BLaER1 (cell line): Measurements from ENCODE around the gene DLEC1.
A peak's percentile ranks its signal among the peaks of the same experiment; 100 is the strongest.
"Not testable (repeated sequence)": the region's sequence is repeated elsewhere in the genome, so short reads cannot be mapped to it uniquely, and the experiment has no call there.

Source experiments
- H3K27ac ChIP-seq: shearing (Covaris generic); formaldehyde crosslinking; 2 replicates; pipeline ENCODE4 v1.8.1; 2022
- H3K27me3 ChIP-seq: shearing (Covaris generic); formaldehyde crosslinking; 2 replicates; pipeline ENCODE4 v1.8.1; 2022
- H3K36me3 ChIP-seq: shearing (Covaris generic); formaldehyde crosslinking; 2 replicates; pipeline ENCODE4 v1.8.1; 2022
- H3K4me1 ChIP-seq: shearing (Covaris generic); formaldehyde crosslinking; 2 replicates; pipeline ENCODE4 v1.8.1; 2022
- H3K4me2 ChIP-seq: shearing (Covaris generic); formaldehyde crosslinking; 2 replicates; pipeline ENCODE4 v1.8.1; 2022
- H3K4me3 ChIP-seq: shearing (Covaris generic); formaldehyde crosslinking; 2 replicates; pipeline ENCODE4 v1.8.1; 2022
- H3K9ac ChIP-seq: shearing (Covaris generic); formaldehyde crosslinking; 2 replicates; pipeline ENCODE4 v1.8.1; 2022
- H3K9me3 ChIP-seq: shearing (Covaris generic); formaldehyde crosslinking; 2 replicates; pipeline ENCODE4 v1.8.1; 2022
- H4K20me1 ChIP-seq: shearing (Covaris generic); formaldehyde crosslinking; 2 replicates; pipeline ENCODE4 v1.8.1; 2022
- Cebpa-rat ChIP-seq: shearing (Covaris generic); IDR thresholded peaks from 2 replicates; pipeline ENCODE4 v1.8.1; 2022

DLEC1 gene

DNA sequence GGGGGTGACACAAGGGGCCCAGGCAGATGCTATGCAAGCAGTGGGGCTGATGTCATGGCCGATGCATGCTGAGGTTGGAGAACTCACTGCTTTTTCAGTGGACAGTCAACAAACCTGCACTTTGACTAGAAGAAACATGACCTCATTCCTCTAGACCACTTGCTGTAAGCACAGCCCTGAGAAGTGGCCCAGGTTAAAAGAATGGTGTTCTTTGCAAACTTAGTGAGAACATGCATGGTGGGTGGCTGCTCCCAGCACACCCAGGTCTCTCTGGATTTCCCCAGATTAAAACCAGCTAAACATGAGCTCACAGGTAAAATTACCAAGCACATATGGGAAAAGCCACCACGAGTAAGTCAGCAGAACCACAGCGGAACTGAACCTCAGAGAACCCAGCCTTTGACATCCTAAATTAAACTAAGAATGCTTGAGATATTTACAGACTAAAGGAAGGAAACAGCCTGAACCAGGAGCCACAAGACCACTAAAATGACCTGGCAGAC lies 15.5 kb downstream of the DLEC1 start:
- H3K4me3 ChIP-seq: no peak overlapping the region
- H3K4me1 ChIP-seq: peaks cover 16% of the 10 kb centered on the region
- H3K9me3 ChIP-seq: peaks cover 23% of the 10 kb centered on the region
- H3K27ac ChIP-seq: peak overlapping the region; percentile 44; the same call in 1 of the 2 replicates
- no peak for TF ChIP-seq Cebpa-rat
- no peaks in the 10 kb centered on the region for H3K36me3 ChIP-seq
- H4K20me1 ChIP-seq: no peaks in the 10 kb centered on the region
- H3K4me2 ChIP-seq: peak overlapping the region; percentile 64
- no peaks in the 10 kb centered on the region for H3K27me3 ChIP-seq
- no peak overlapping the region; the same call in 1 of the 2 replicates for H3K9ac ChIP-seq

DNA sequence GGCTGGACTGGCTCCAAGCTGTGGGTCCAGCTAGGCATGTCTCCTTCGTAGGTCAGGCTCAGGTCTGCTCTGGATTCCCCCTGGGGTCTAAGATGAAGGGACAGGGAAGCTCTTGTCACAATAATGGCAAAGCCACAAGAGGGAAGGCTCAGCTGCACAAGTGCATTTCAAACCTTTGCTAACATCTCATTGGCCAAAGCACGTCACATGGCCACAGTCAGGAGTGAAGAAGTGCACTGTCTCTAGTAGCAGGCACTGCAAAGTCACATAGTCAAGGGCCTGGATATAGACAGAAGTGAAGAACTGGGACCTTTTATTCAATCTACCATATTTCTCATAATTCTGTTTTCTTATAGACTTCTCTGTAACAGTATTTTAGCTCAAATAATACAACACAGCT lies 20.1 kb downstream of the DLEC1 start:
- Histone ChIP-seq H3K27me3 (no peaks in the 10 kb centered on the region), H3K9ac (no peak overlapping the region), H4K20me1 (no peaks in the 10 kb centered on the region), H3K9me3 (no peaks in the 10 kb centered on the region), H3K4me1 (peaks cover 14% of the 10 kb centered on the region), H3K36me3 (no peaks in the 10 kb centered on the region), H3K4me3 (no peak overlapping the region), H3K4me2 (no peak overlapping the region), H3K27ac (no peak overlapping the region)
- TF ChIP-seq Cebpa-rat: no peak

GRCh38 chr3:38059591-38059990 lies 20.6 kb downstream of the DLEC1 start:
- no peak overlapping the region for H3K27ac ChIP-seq

GRCh38 chr3:38062809-38063208 lies 23.8 kb downstream of the DLEC1 start:
- peaks cover 11% of the 10 kb centered on the region for H3K9me3 ChIP-seq
- no peak overlapping the region for H3K27ac ChIP-seq
- TF ChIP-seq Cebpa-rat: no peak
- no peaks in the 10 kb centered on the region for H4K20me1 ChIP-seq
- no peaks in the 10 kb centered on the region for H3K4me1 ChIP-seq
- H3K4me2 ChIP-seq: no peak overlapping the region
- no peak overlapping the region for H3K9ac ChIP-seq
- no peaks in the 10 kb centered on the region for H3K27me3 ChIP-seq
- no peaks in the 10 kb centered on the region for H3K36me3 ChIP-seq
- H3K4me3 ChIP-seq: no peak overlapping the region

More at GRCh38 chr3:38059591-38059990, 20.6 kb downstream of the DLEC1 start:
- H3K36me3 ChIP-seq: no peaks in the 10 kb centered on the region
- no peak overlapping the region for H3K4me2 ChIP-seq
- H3K4me1 ChIP-seq: peaks cover 9% of the 10 kb centered on the region
- no peak for TF ChIP-seq Cebpa-rat
- H3K9me3 ChIP-seq: peaks cover 4% of the 10 kb centered on the region
- no peak overlapping the region for H3K4me3 ChIP-seq
- no peaks in the 10 kb centered on the region for H3K27me3 ChIP-seq
- H3K9ac ChIP-seq: no peak overlapping the region
- no peaks in the 10 kb centered on the region for H4K20me1 ChIP-seq

DNA sequence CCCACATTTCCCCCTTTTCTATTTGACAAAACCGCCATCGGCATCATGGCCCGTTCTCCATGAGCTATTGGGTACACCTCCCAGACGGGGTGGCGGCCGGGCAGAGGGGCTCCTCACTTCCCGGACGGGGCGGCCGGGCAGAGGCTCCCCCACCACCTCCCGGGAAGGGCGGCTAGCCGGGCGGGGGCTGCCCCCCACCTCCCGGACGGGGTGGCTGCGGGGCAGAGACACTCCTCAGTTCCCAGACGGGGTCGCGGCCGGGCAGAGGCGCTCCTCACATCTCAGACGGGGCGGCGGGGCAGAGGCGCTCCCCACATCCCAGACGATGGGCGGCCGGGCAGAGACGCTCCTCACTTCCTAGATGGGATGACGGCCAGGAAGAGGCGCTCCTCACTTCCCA lies 25.4 kb downstream of the DLEC1 start:
- not testable (repeated sequence) for H3K9ac ChIP-seq, H3K4me2 ChIP-seq, H3K27me3 ChIP-seq, H4K20me1 ChIP-seq, H3K4me3 ChIP-seq, H3K4me1 ChIP-seq, H3K36me3 ChIP-seq, H3K27ac ChIP-seq
- H3K9me3 ChIP-seq: peaks cover 11% of the 10 kb centered on the region

- Histone ChIP-seq H3K9me3 (peaks cover 11% of the 10 kb centered on the region), H3K27ac (no peak overlapping the region), H3K4me2 (no peak overlapping the region), H3K4me3 (no peak overlapping the region), H3K36me3 (no peaks in the 10 kb centered on the region), H3K9ac (no peak overlapping the region), H3K4me1 (no peaks in the 10 kb centered on the region), H4K20me1 (no peaks in the 10 kb centered on the region), H3K27me3 (no peaks in the 10 kb centered on the region)
- TF ChIP-seq Cebpa-rat: no peak
Observed at GRCh38 chr3:38067508-38068233, 28.7 kb downstream of the DLEC1 start.

DNA sequence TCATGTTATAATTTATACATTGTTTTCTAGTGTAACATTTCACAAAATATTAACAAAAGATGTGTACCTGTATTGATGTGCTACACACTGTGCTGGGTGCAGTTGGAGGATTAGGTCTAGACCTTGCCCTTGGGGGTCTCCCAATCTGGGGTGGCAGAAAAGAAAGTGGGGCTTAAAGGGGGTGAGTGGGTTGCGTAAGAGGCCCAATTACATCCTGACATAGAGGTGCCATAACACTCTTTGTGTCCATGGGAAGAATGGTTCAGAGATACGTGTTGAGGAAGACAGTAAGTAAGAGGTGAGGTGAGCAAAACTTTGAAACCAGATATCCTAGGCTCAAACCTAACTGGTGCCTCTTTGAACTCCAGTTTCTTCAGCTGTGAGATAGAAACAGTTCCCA lies 31.0 kb downstream of the DLEC1 start:
- no peaks in the 10 kb centered on the region for H3K27me3 ChIP-seq
- no peak overlapping the region for H3K27ac ChIP-seq
- no peak overlapping the region for H3K9ac ChIP-seq
- peaks cover 5% of the 10 kb centered on the region for H3K9me3 ChIP-seq
- no peaks in the 10 kb centered on the region for H4K20me1 ChIP-seq
- no peak for TF ChIP-seq Cebpa-rat
- no peak overlapping the region for H3K4me2 ChIP-seq
- no peaks in the 10 kb centered on the region for H3K36me3 ChIP-seq
- no peak overlapping the region for H3K4me3 ChIP-seq
- H3K4me1 ChIP-seq: no peaks in the 10 kb centered on the region

DNA sequence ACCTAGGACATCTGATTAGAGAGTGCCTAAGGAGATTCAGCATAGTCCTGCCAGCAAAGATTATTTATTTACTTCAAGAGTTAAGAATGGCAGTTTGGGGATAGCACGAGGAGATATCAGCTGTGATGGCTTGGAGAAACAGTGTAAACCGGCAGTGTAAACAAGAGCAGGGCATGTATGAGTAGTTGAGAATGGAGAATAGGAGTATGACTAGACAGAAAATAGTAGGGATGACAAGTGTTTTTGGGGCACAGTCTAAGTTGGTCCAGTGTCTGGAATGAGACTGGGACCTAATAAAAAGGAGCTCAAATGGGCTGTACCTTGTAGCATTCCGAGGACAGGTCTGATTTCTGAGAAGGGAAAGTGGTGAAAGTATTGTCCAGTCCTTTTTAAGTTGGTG lies 38.1 kb downstream of the DLEC1 start:
- not testable (repeated sequence) for H3K4me1 ChIP-seq, H3K27ac ChIP-seq, H3K27me3 ChIP-seq, H3K4me3 ChIP-seq, H3K9me3 ChIP-seq, H3K36me3 ChIP-seq, H3K4me2 ChIP-seq, H4K20me1 ChIP-seq, H3K9ac ChIP-seq

GRCh38 chr3:38082296-38082695 lies 43.3 kb downstream of the DLEC1 start:
- not testable (repeated sequence) for H3K27ac ChIP-seq, H3K9ac ChIP-seq, H3K36me3 ChIP-seq, H3K4me2 ChIP-seq, H3K4me3 ChIP-seq, H3K27me3 ChIP-seq, H3K4me1 ChIP-seq, H4K20me1 ChIP-seq
- H3K9me3 ChIP-seq: 0 out of 2 replicates have a peak, but pooled peaks cover 17% of the 10 kb centered on the region

GRCh38 chr3:38083254-38083653 lies 44.2 kb downstream of the DLEC1 start:
- not testable (repeated sequence) for H3K4me2 ChIP-seq, H3K9ac ChIP-seq, H3K36me3 ChIP-seq, H3K4me3 ChIP-seq, H3K27me3 ChIP-seq, H4K20me1 ChIP-seq, H3K4me1 ChIP-seq, H3K27ac ChIP-seq
- H3K9me3 ChIP-seq: 0 out of 2 replicates have a peak, but pooled peaks cover 17% of the 10 kb centered on the region

DNA sequence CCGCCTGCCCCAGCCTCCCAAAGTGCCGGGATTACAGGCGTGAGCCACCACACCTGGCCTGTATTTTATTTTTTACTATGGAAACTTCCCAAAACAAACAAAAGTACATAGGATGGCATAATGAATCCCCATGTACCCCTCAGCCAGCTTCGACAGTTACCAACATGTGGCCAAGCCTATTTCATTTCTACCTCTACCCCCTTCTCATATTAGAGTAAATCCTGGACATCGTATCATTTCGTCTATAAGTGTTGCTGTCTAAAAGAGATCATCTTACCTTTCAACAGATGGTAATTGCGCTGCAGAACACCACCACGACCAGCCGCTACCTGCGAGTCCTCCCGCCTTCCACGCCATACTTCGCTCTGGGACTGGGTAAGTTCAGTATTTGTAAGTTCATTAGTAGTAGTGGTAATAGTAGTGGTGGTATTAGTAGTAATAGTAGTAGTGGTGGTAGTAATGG lies 44.9 kb downstream of the DLEC1 start:
- no peaks in the 10 kb centered on the region for H3K27me3 ChIP-seq
- no peak overlapping the region for H3K9ac ChIP-seq
- no peaks in the 10 kb centered on the region for H4K20me1 ChIP-seq
- no peak for TF ChIP-seq Cebpa-rat
- no peak overlapping the region for H3K27ac ChIP-seq
- H3K4me3 ChIP-seq: no peak overlapping the region
- no peak overlapping the region for H3K4me2 ChIP-seq
- H3K4me1 ChIP-seq: peaks cover 6% of the 10 kb centered on the region
- H3K9me3 ChIP-seq: 0 out of 2 replicates have a peak, but pooled peaks cover 17% of the 10 kb centered on the region
- no peaks in the 10 kb centered on the region for H3K36me3 ChIP-seq
